SK-N-SH treated with all-trans-retinoic acid at 6 μM for 48 hours (cell line): ENCODE measurements around the gene WFDC1.

Source experiments
- ATAC-seq: fragments of 200-7000 bp; cut with Tn5 transposase; 3 replicates; pipeline ENCODE4 v1.9.1; 2020; ENCODE audit warnings: mild to moderate bottlenecking, moderate library complexity
- ARNTL ChIP-seq: fragments of 450-650 bp; formaldehyde crosslinking; IDR thresholded peaks from 2 replicates; pipeline ENCODE4 v1.5.0; 2020; ENCODE audit warnings: low read depth, mild to moderate bottlenecking, moderate library complexity, borderline replicate concordance
- BACH2 ChIP-seq: fragments of 250-450 bp; sonication (Bioruptor Pico); IDR thresholded peaks from 2 replicates; pipeline ENCODE4 v1.9.0; 2021; ENCODE audit warnings: mild to moderate bottlenecking, borderline replicate concordance
- CREB5 ChIP-seq: fragments of 250-450 bp; sonication (Bioruptor Pico); IDR thresholded peaks from 2 replicates; pipeline ENCODE4 v1.5.1; 2020; ENCODE audit warnings: low read depth, mild to moderate bottlenecking, moderate library complexity
- CSDC2 ChIP-seq: fragments of 250-450 bp; sonication (Bioruptor Pico); IDR thresholded peaks from 2 replicates; pipeline ENCODE4 v1.5.0; 2020; ENCODE audit warnings: mild to moderate bottlenecking, moderate library complexity
- ESRRG ChIP-seq: fragments of 250-450 bp; sonication (Bioruptor Pico); IDR thresholded peaks from 2 replicates; pipeline ENCODE4 v1.6.1; 2021; ENCODE audit warnings: mild to moderate bottlenecking
- GLIS3 ChIP-seq: fragments of 250-450 bp; sonication (Bioruptor Pico); IDR thresholded peaks from 2 replicates; pipeline ENCODE4 v1.5.0; 2020; ENCODE audit warnings: mild to moderate bottlenecking, moderate library complexity
- ISL1 ChIP-seq: fragments of 250-450 bp; sonication (Bioruptor Pico); IDR thresholded peaks from 2 replicates; pipeline ENCODE4 v2.1.2; 2022; ENCODE audit warnings: mild to moderate bottlenecking, moderate library complexity
- PPARA ChIP-seq: fragments of 250-450 bp; sonication (Bioruptor Pico); IDR thresholded peaks from 2 replicates; pipeline ENCODE4 v1.5.0; 2020; ENCODE audit warnings: mild to moderate bottlenecking, borderline replicate concordance
- RARB ChIP-seq: fragments of 250-450 bp; sonication (Bioruptor Pico); IDR thresholded peaks from 2 replicates; pipeline ENCODE4 v1.8.0; 2021; ENCODE audit warnings: mild to moderate bottlenecking, moderate library complexity
- SNAI2 ChIP-seq: fragments of 250-450 bp; sonication (Bioruptor Pico); IDR thresholded peaks from 2 replicates; pipeline ENCODE4 v1.5.0; 2020; ENCODE audit warnings: mild to moderate bottlenecking, moderate library complexity
- TCF4 ChIP-seq: fragments of 250-450 bp; sonication (Bioruptor Pico); IDR thresholded peaks from 2 replicates; pipeline ENCODE4 v1.8.0; 2021; ENCODE audit warnings: mild to moderate bottlenecking, moderate library complexity, borderline replicate concordance
- TOX ChIP-seq: fragments of 250-450 bp; sonication (Bioruptor Pico); IDR thresholded peaks from 2 replicates; pipeline ENCODE4 v1.8.0; 2021; ENCODE audit warnings: mild to moderate bottlenecking, moderate library complexity, borderline replicate concordance
- TSHZ2 ChIP-seq: fragments of 250-450 bp; sonication (Bioruptor Pico); IDR thresholded peaks from 2 replicates; pipeline ENCODE4 v1.5.0; 2020; ENCODE audit warnings: mild to moderate bottlenecking, moderate library complexity
- ZC3H10 ChIP-seq: fragments of 250-450 bp; sonication (Bioruptor Pico); IDR thresholded peaks from 2 replicates; pipeline ENCODE4 v1.5.1; 2021; ENCODE audit warnings: mild to moderate bottlenecking, moderate library complexity
- ZFP3 ChIP-seq: fragments of 250-450 bp; sonication (Bioruptor Pico); IDR thresholded peaks from 2 replicates; pipeline ENCODE4 v1.5.0; 2020; ENCODE audit warnings: mild to moderate bottlenecking, moderate library complexity
- ZFP30 ChIP-seq: fragments of 450-650 bp; formaldehyde crosslinking; IDR thresholded peaks from 2 replicates; pipeline ENCODE4 v1.5.0; 2022; ENCODE audit warnings: mild to moderate bottlenecking, moderate library complexity
- ZNF565 ChIP-seq: fragments of 450-650 bp; formaldehyde crosslinking; conservative IDR thresholded peaks from 2 replicates; pipeline ENCODE4 v1.5.0; 2020; ENCODE audit warnings: low read depth, mild to moderate bottlenecking, moderate library complexity
- ZNF70 ChIP-seq: fragments of 450-650 bp; formaldehyde crosslinking; IDR thresholded peaks from 2 replicates; pipeline ENCODE4 v1.5.0; 2020; ENCODE audit warnings: mild to moderate bottlenecking, moderate library complexity
- ZNF8 ChIP-seq: fragments of 450-650 bp; formaldehyde crosslinking; IDR thresholded peaks from 2 replicates; pipeline ENCODE4 v1.5.0; 2020; ENCODE audit warnings: mild to moderate bottlenecking, moderate library complexity
- TF ChIP-seq, protein P1 (sequence below): fragments of 250-450 bp; sonication (Bioruptor Pico); IDR thresholded peaks from 2 replicates; pipeline ENCODE4 v1.5.1; 2021; ENCODE audit warnings: mild to moderate bottlenecking, moderate library complexity
- TF ChIP-seq, protein P2 (sequence below): fragments of 250-450 bp; sonication (Bioruptor Pico); IDR thresholded peaks from 2 replicates; pipeline ENCODE4 v1.8.0; 2021; ENCODE audit warnings: low read depth, mild to moderate bottlenecking, moderate library complexity, borderline replicate concordance

The WFDC1 gene

DNA sequence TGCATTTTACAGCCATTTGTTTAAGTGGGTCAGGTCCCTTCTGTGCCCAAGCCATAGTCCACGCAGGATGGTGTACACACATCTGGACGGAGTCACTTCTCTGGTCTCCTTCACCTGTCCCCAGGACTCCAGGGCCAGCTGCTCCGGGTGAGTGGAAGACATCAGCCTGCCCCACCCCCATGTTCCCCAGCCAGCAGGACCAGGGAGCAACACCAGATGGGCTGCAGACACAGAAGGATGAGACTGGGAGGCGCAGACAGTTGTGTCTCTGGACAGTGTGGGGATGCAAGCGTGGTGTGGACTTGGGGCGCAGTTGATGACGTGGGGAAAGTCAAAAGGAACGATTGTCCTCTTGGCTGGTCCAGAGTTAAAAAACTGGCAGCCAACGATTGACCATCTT lies 24.6 kb upstream of the WFDC1 start:
- TF ChIP-seq RARB (CRISPR knock-in tag) = no peak
- TF ChIP-seq TSHZ2 (CRISPR knock-in tag) = no peak
- TF ChIP-seq SNAI2 (CRISPR knock-in tag) = no peak
- no peak for TF ChIP-seq ARNTL
- TF ChIP-seq PPARA = no peak
- no peak for TF ChIP-seq CREB5 (CRISPR knock-in tag)
- no peak for TF ChIP-seq TOX
- no peak for TF ChIP-seq TCF4 (CRISPR knock-in tag)
- no peak for TF ChIP-seq ZNF565 (CRISPR knock-in tag)
- TF ChIP-seq CSDC2 (CRISPR knock-in tag) = no peak
- no peak for TF ChIP-seq GLIS3 (CRISPR knock-in tag)
- no peak for TF ChIP-seq ZNF8 (CRISPR knock-in tag)
- TF ChIP-seq ISL1 (CRISPR knock-in tag) = no peak
- TF ChIP-seq ZNF70 (CRISPR knock-in tag) = no peak
- TF ChIP-seq BACH2 (CRISPR knock-in tag) = no peak
- no peak for ATAC-seq

- no peak for TF ChIP-seq SNAI2 (CRISPR knock-in tag)
- no peak for TF ChIP-seq ZNF8 (CRISPR knock-in tag)
- no peak for TF ChIP-seq CSDC2 (CRISPR knock-in tag)
- no peak for TF ChIP-seq TSHZ2 (CRISPR knock-in tag)
- TF ChIP-seq, protein P1, sequence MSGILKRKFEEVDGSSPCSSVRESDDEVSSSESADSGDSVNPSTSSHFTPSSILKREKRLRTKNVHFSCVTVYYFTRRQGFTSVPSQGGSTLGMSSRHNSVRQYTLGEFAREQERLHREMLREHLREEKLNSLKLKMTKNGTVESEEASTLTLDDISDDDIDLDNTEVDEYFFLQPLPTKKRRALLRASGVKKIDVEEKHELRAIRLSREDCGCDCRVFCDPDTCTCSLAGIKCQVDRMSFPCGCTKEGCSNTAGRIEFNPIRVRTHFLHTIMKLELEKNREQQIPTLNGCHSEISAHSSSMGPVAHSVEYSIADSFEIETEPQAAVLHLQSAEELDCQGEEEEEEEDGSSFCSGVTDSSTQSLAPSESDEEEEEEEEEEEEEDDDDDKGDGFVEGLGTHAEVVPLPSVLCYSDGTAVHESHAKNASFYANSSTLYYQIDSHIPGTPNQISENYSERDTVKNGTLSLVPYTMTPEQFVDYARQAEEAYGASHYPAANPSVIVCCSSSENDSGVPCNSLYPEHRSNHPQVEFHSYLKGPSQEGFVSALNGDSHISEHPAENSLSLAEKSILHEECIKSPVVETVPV (CRISPR knock-in tag) = no peak
- no peak for TF ChIP-seq PPARA
- TF ChIP-seq ZC3H10 (CRISPR knock-in tag) = no peak
- no peak for TF ChIP-seq ZNF565 (CRISPR knock-in tag)
- no peak for TF ChIP-seq TOX
- no peak for TF ChIP-seq BACH2 (CRISPR knock-in tag)
- TF ChIP-seq ARNTL = no peak
- TF ChIP-seq ISL1 (CRISPR knock-in tag) = no peak
- no peak for TF ChIP-seq ZFP3 (CRISPR knock-in tag)
- no peak for TF ChIP-seq RARB (CRISPR knock-in tag)
- no peak for TF ChIP-seq TCF4 (CRISPR knock-in tag)
- TF ChIP-seq ZFP30 (CRISPR knock-in tag) = no peak
- no peak for TF ChIP-seq ESRRG (CRISPR knock-in tag)
- TF ChIP-seq, protein P2, sequence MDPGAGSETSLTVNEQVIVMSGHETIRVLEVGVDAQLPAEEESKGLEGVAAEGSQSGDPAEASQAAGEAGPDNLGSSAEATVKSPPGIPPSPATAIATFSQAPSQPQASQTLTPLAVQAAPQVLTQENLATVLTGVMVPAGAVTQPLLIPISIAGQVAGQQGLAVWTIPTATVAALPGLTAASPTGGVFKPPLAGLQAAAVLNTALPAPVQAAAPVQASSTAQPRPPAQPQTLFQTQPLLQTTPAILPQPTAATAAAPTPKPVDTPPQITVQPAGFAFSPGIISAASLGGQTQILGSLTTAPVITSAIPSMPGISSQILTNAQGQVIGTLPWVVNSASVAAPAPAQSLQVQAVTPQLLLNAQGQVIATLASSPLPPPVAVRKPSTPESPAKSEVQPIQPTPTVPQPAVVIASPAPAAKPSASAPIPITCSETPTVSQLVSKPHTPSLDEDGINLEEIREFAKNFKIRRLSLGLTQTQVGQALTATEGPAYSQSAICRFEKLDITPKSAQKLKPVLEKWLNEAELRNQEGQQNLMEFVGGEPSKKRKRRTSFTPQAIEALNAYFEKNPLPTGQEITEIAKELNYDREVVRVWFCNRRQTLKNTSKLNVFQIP (CRISPR knock-in tag) = no peak
- no peak for TF ChIP-seq GLIS3 (CRISPR knock-in tag)
- TF ChIP-seq, all 23 proteins: peak for 0
- no peak for ATAC-seq
Measured at GRCh38 chr16:84270531-84270930, 24.1 kb upstream of the WFDC1 start.
